Measurements from ENCODE around the gene STAB2.
"Not testable (repeated sequence)": the region's sequence is repeated elsewhere in the genome, so short reads cannot be mapped to it uniquely, and the experiment has no call there.

Gene STAB2

DNA sequence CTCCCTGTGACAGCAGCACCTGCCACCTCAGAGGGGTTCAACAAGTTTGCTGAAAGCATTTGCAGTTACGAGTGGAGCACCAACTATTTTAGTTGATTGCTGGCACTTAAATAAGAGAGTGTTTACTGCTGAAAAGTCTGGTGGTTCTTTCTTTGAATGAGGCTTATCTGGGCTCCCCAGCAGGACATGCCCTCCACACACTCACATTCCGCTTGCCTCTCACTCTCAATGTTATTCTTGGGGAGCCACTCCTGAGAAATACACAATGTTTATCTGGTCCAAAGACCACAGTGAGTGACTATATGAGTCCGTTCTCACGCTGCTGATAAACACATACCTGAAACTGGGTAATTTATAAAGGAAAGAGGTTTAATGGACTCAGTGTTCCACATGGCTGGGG, 222.1 kb downstream of the STAB2 start:
- no peak for DNase-seq (ENCODE audit: low read depth in 1 of 2, low spot score in 1 of 2)
- in situ Hi-C loops (cut with HindIII; ENCODE audit: low pct_unique_long_range_greater_than_20kb, low sequenced_read_pairs): no loop called here
- no peak for TF ChIP-seq JUND (IDR thresholded peaks at IDR 0.05; ENCODE audit: low read depth)

- DNase-seq (ENCODE audit: low read depth in 1 of 2, low spot score in 1 of 2); in situ Hi-C loops (cut with HindIII; ENCODE audit: low pct_unique_long_range_greater_than_20kb, low sequenced_read_pairs): not testable (repeated sequence)
These were observed 222.6 kb downstream of the STAB2 start for GRCh38 chr12:103809639-103810038.

DNA sequence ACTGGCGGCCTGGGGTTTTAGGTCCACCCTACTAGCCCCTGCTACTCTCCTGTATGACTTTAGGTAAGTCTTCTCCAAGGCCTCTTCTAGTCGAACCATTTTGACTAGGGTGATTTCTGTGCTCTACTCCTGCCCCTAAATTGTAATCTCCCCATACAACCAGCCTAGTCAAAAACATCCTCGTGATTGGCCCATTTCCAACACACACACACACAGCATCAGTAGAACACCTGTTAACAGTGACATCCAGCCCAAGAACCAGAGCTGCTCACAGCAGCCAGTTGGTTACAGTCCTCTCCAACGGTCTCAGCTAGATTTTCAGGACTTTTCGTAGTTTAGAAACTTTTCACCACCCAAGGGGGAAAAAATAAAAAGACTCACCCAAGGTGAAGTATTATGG, 223.0 kb downstream of the STAB2 start:
- TF ChIP-seq JUND (IDR thresholded peaks at IDR 0.05; ENCODE audit: low read depth): no peak
- DNase-seq (ENCODE audit: low read depth in 1 of 2, low spot score in 1 of 2): no peak
- in situ Hi-C loops (cut with HindIII; ENCODE audit: low pct_unique_long_range_greater_than_20kb, low sequenced_read_pairs): no loop called here

GRCh38 chr12:103811791-103812190, 224.7 kb downstream of the STAB2 start:
- no peak for DNase-seq (ENCODE audit: low read depth in 1 of 2, low spot score in 1 of 2)
- in situ Hi-C loops (cut with HindIII; ENCODE audit: low pct_unique_long_range_greater_than_20kb, low sequenced_read_pairs): no loop called here
- no peak for TF ChIP-seq JUND (IDR thresholded peaks at IDR 0.05; ENCODE audit: low read depth)

- no peak for DNase-seq (ENCODE audit: low read depth in 1 of 2, low spot score in 1 of 2)
- in situ Hi-C loops (cut with HindIII; ENCODE audit: low pct_unique_long_range_greater_than_20kb, low sequenced_read_pairs): no loop called here
- no peak for TF ChIP-seq JUND (IDR thresholded peaks at IDR 0.05; ENCODE audit: low read depth)
These were observed 225.7 kb downstream of the STAB2 start for GRCh38 chr12:103812789-103813188.

DNA sequence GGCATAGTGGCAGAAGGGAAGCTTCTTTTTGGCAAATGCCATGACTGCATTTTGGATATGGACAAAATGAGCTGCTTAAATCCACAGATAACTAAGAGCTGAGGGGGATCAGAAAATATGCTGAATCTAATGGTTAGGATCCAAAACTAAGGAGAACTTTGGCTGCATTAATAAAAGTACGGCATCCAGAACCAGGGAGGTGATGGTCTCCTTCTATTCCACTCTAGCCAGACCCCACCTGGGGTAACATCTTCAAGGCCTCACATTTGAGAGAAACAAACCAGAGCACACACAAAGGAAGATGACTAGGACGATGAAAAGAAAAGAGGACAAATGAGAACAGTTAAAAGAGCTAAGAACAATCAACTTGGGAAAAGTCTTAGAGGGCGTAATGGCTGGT, 226.4 kb downstream of the STAB2 start:
- TF ChIP-seq JUND (IDR thresholded peaks at IDR 0.05; ENCODE audit: low read depth): no peak
- no peak for DNase-seq (ENCODE audit: low read depth in 1 of 2, low spot score in 1 of 2)
- in situ Hi-C loops (cut with HindIII; ENCODE audit: low pct_unique_long_range_greater_than_20kb, low sequenced_read_pairs): no loop called here

DNA sequence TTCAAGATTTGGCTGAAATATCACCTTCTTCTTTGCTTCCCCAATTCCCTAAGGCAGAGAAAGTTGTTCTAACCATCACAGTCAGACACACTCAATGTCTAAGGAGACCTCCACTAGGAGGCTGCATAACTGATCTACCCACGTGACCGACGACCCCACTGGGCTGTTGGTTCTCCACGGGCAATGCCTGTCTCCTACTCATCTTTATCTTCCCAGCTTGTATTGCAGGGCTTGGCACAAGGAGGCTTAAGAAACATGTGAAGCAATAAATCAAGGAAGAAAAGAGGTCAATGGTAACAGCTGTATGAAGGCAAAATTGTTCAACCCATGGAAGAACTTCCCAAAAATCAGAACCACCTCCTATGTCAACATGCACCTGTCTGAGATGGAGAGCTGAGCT, 226.9 kb downstream of the STAB2 start:
- TF ChIP-seq JUND (IDR thresholded peaks at IDR 0.05; ENCODE audit: low read depth): no peak
- in situ Hi-C loops (cut with HindIII; ENCODE audit: low pct_unique_long_range_greater_than_20kb, low sequenced_read_pairs): no loop called here
- no peak for DNase-seq (ENCODE audit: low read depth in 1 of 2, low spot score in 1 of 2)

DNA sequence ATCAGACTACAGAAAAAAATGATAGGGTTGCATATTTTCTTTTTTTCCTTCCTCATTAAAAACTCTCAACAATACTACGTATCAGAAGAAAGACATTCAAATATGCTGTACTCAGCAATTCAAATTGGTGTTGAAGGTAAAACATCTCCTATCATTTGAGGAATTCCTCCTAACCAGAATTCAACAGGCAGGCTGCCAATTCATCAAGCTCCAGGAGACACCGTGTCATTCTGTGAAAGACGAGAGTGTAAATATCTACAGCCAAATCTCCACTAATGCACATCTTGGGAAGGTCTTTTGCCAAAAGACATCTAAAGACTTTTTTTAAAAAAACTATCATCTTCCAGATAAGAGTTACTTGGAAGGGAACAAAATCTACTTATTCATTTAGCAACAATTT, 227.4 kb downstream of the STAB2 start:
- in situ Hi-C loops (cut with HindIII; ENCODE audit: low pct_unique_long_range_greater_than_20kb, low sequenced_read_pairs): no loop called here
- no peak for DNase-seq (ENCODE audit: low read depth in 1 of 2, low spot score in 1 of 2)
- TF ChIP-seq JUND (IDR thresholded peaks at IDR 0.05; ENCODE audit: low read depth): no peak

Data from T47D (cell line).